Left cardiac atrium (tissue), 4 donors: ENCODE measurements around the gene MTHFD2L. TPM values are rescaled to one million over a fixed set of nuclear protein-coding genes. Genes with fewer than 3 reads are reported as not detected.
A peak's percentile ranks its signal among the peaks of the same experiment; 100 is the strongest.
"Not testable (repeated sequence)": the region's sequence is repeated elsewhere in the genome, so short reads cannot be mapped to it uniquely, and the experiment has no call there.

Experiments used
- ATAC-seq, 2 donors: fragments of 200-7000 bp; cut with Tn5 transposase; one replicate each; pipeline ENCODE4 v1.9.1; 2020; ENCODE audit warnings: mild to moderate bottlenecking in 2 of 2, moderate library complexity in 2 of 2
- DNase-seq: peaks from one replicate; pipeline ENCODE4 v3.0.0-alpha.2; 2020
- intact Hi-C, 2 donors: fragments of 100-400 bp; cut with DNase I; formaldehyde crosslinking; loops; one replicate each; pipeline versions ENCODE4 v1.14.1 to v1.15.1; 2022 to 2023
- total RNA-seq, 2 donors: library from RNA; stranded (reverse); fragmentation: NEBNext Ultra II Directional; extraction: Animal tissue kit (Norgen Biotek cat#: 25700); gene quantifications; one replicate each; pipeline ENCODE4 v1.2.1, GENCODE V29; 2021
- donor health status: DM: no; HTN: yes; CAD: no.
- donor health status: DM: no; HTN: yes; CAD: no; lungs with severe emphysema.
- donor health status: DM: yes; HTN: yes; CAD: no.
- donor health status: Dilated cardiomyopathy.

Gene MTHFD2L
- total RNA-seq, 2 donors from 2014 or later: 9.2 to 11.7 TPM

- ATAC-seq (peak; percentile 44 to 48), DNase-seq (peak; percentile 27)
- intact Hi-C loops: no loop called here
These were observed 159.8 kb downstream of the MTHFD2L start for GRCh38 chr4:74317616-74318246.

GRCh38 chr4:74318276-74318675 lies 160.4 kb downstream of the MTHFD2L start:
- intact Hi-C loops: no loop called here
- DNase-seq (no peak), ATAC-seq (no peak)

GRCh38 chr4:74319470-74319869 lies 161.6 kb downstream of the MTHFD2L start:
- ATAC-seq: peak in 1 of 2 donors; percentile 45
- DNase-seq: no peak
- intact Hi-C loops: no loop called here

- intact Hi-C loops: loop anchor here in 1 of 2 donors (2.0 to 5.0 kb wide), 2 partner anchors 302 to 354 kb away; no protein-coding TSS in a partner anchor
- peak; percentile 41 to 45 for ATAC-seq
- DNase-seq: no peak
These were observed 162.7 kb downstream of the MTHFD2L start for GRCh38 chr4:74320559-74321118.

- intact Hi-C loops: loop anchor here in 1 of 2 donors (5.0 kb wide), 1 partner anchor 300 kb away; no protein-coding TSS in a partner anchor
- DNase-seq (no peak), ATAC-seq (no peak)
These were observed 164.4 kb downstream of the MTHFD2L start for GRCh38 chr4:74322301-74322700.

- intact Hi-C loops: loop anchor here in 1 of 2 donors (5.0 kb wide), 1 partner anchor 299 kb away; no protein-coding TSS in a partner anchor
- ATAC-seq: no peak
- DNase-seq: no peak
These were observed 165.7 kb downstream of the MTHFD2L start for GRCh38 chr4:74323663-74324062.

- no peak for DNase-seq
- ATAC-seq: no peak
- intact Hi-C loops: loop anchor here in 1 of 2 donors (5.0 kb wide), 1 partner anchor 298 kb away; no protein-coding TSS in a partner anchor
These were observed 166.3 kb downstream of the MTHFD2L start for GRCh38 chr4:74324262-74324661.

GRCh38 chr4:74325886-74326285 lies 168.0 kb downstream of the MTHFD2L start:
- intact Hi-C loops: no loop called here
- no peak for DNase-seq
- ATAC-seq: no peak

GRCh38 chr4:74327762-74328161 lies 169.8 kb downstream of the MTHFD2L start:
- DNase-seq: no peak
- intact Hi-C loops: no loop called here
- ATAC-seq: no peak

GRCh38 chr4:74328501-74328900 lies 170.6 kb downstream of the MTHFD2L start:
- ATAC-seq: no peak
- intact Hi-C loops: no loop called here
- no peak for DNase-seq

GRCh38 chr4:74329307-74329706 lies 171.4 kb downstream of the MTHFD2L start:
- intact Hi-C loops: no loop called here
- ATAC-seq (no peak), DNase-seq (no peak)

- ATAC-seq: no peak
- no peak for DNase-seq
- intact Hi-C loops: no loop called here
These were observed 172.4 kb downstream of the MTHFD2L start for GRCh38 chr4:74330295-74330750.

GRCh38 chr4:74331252-74331651 lies 173.3 kb downstream of the MTHFD2L start:
- ATAC-seq (no peak), DNase-seq (no peak)
- intact Hi-C loops: no loop called here

GRCh38 chr4:74331944-74332343 lies 174.0 kb downstream of the MTHFD2L start:
- ATAC-seq: no peak
- no peak for DNase-seq
- intact Hi-C loops: no loop called here

GRCh38 chr4:74334636-74335035 lies 176.7 kb downstream of the MTHFD2L start:
- ATAC-seq: no peak
- intact Hi-C loops: no loop called here
- DNase-seq: no peak

GRCh38 chr4:74335341-74336021 lies 177.6 kb downstream of the MTHFD2L start:
- ATAC-seq: no peak
- intact Hi-C loops: no loop called here
- no peak for DNase-seq

GRCh38 chr4:74338792-74339333 lies 180.9 kb downstream of the MTHFD2L start:
- DNase-seq: no peak
- intact Hi-C loops: no loop called here
- no peak for ATAC-seq

GRCh38 chr4:74339501-74339900 lies 181.6 kb downstream of the MTHFD2L start:
- no peak for ATAC-seq
- DNase-seq: no peak
- intact Hi-C loops: no loop called here

GRCh38 chr4:74340421-74340820 lies 182.5 kb downstream of the MTHFD2L start:
- DNase-seq, intact Hi-C loops, ATAC-seq: not testable (repeated sequence)

- no peak for ATAC-seq
- intact Hi-C loops: no loop called here
- no peak for DNase-seq
These were observed 186.1 kb downstream of the MTHFD2L start for GRCh38 chr4:74344031-74344430.
